ENCODE results near the gene BCL6B. TPM values are rescaled to one million over a fixed set of nuclear protein-coding genes. Genes with fewer than 3 reads are reported as not detected.
A peak's percentile ranks its signal among the peaks of the same experiment; 100 is the strongest.

BCL6B gene
- total and polyA plus RNA-seq, 12 donors, result 9.5 to 35.4 (median 15.9) TPM

- ATAC-seq, result peak; percentile 38 to 67 (median 63)
- no peak for TF ChIP-seq CTCF (IDR thresholded peaks at IDR 0.05)
- no peak within 1 kb of the TSS for H3K27ac ChIP-seq
- no peak for DNase-seq
- WGBS, 2 donors, result 14 to 22% methylated on average over 60 to 64 of the region's 64 CpGs
- H3K27me3 ChIP-seq, result peaks cover 0 to 4% (median 0%) of the 10 kb centered on the region in 7 donors
- H3K9me3 ChIP-seq, result no peaks in the 10 kb centered on the region
- intact Hi-C loops (cut with DNase I), result loop anchor here in 1 of 10 donors (5.0 kb wide), 1 partner anchor 328 kb away; no protein-coding TSS in a partner anchor
- H3K4me3 ChIP-seq, result peak within 1 kb of the TSS in 9 of 10 donors; percentile 21 to 45 (median 41)
- peaks cover 0 to 39% (median 0%) of the 10 kb centered on the region in 9 donors for H3K36me3 ChIP-seq
- peaks cover 0 to 17% (median 8%) of the 10 kb centered on the region in 9 donors for H3K4me1 ChIP-seq
Observed at GRCh38 chr17:6995500-6996255, 27.2 kb upstream of the BCL6B start, which contains the start of gene ALOX12. ALOX12 (plus strand) TSS chr17:6996049; CDS start chr17:6996118, 69 bp downstream.

- WGBS, 2 donors, result 55 to 59% methylated on average over 57 to 58 of the region's 58 CpGs
- TF ChIP-seq CTCF (IDR thresholded peaks at IDR 0.05), result no peak
- Histone ChIP-seq H3K9me3 (no peaks in the 10 kb centered on the region), H3K27me3 (peaks cover 0 to under 1% (median 0%) of the 10 kb centered on the region in 7 donors), H3K4me3 (peak overlapping the region in 9 of 10 donors; percentile 21 to 45 (median 41)), H3K4me1 (peaks cover 0 to 17% (median 8%) of the 10 kb centered on the region in 9 donors), H3K36me3 (peaks cover 0 to 47% (median 0%) of the 10 kb centered on the region in 9 donors), H3K27ac (no peak overlapping the region)
- ATAC-seq, result peak in 4 of 8 donors; percentile 17 to 31 (median 24)
- intact Hi-C loops (cut with DNase I), result loop anchor here in 1 of 10 donors (5.0 kb wide), 1 partner anchor 329 kb away; no protein-coding TSS in a partner anchor
- no peak for DNase-seq
Observed at GRCh38 chr17:6996256-6997011, 26.4 kb upstream of the BCL6B start.

DNA sequence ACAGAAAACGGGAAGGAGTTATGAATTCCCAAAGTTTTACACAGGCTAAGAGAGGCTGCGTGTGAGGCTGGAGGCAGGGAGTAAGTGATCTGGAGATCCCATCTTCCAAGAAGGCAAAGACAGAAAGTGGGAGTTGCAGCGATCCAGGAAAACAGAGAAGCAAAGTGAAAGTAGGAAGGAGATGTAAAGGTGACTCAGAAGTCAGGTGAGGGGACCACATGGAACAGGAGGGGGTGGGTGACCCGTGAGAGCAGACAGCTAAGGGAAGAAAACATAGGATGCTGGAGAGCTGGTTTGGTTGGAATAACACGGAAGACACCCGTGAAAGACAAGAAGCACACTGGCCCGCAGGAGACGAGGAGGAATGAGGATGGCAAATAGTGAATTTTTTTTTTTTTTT is 25.7 kb upstream of the BCL6B start:
- Histone ChIP-seq H3K4me3 (no peak overlapping the region), H3K4me1 (peaks cover 0 to 17% (median 8%) of the 10 kb centered on the region in 9 donors), H3K27me3 (no peaks in the 10 kb centered on the region), H3K36me3 (peaks cover 0 to 54% (median 5%) of the 10 kb centered on the region in 9 donors), H3K9me3 (no peaks in the 10 kb centered on the region), H3K27ac (no peak overlapping the region)
- 84 to 88% methylated on average over 8 of the region's 8 CpGs for WGBS, 2 donors
- DNase-seq (no peak), ATAC-seq (no peak)
- intact Hi-C loops (cut with DNase I), result loop anchor here in 1 of 10 donors (5.0 kb wide), 1 partner anchor 330 kb away; no protein-coding TSS in a partner anchor
- no peak for TF ChIP-seq CTCF (IDR thresholded peaks at IDR 0.05)
